NCI-H69 (cell line): ENCODE measurements around the gene GPRC5B.

Experiments
- DNase-seq: peaks from one replicate; lab custom pipeline; 2025; lab: John Stamatoyannopoulos, UW

Gene GPRC5B

GRCh38 chr16:19810817-19811731, 73.6 kb downstream of the GPRC5B start:
- DNase-seq = no peak

- DNase-seq = no peak
Observed at GRCh38 chr16:19809693-19810092, 75.0 kb downstream of the GPRC5B start.

DNA sequence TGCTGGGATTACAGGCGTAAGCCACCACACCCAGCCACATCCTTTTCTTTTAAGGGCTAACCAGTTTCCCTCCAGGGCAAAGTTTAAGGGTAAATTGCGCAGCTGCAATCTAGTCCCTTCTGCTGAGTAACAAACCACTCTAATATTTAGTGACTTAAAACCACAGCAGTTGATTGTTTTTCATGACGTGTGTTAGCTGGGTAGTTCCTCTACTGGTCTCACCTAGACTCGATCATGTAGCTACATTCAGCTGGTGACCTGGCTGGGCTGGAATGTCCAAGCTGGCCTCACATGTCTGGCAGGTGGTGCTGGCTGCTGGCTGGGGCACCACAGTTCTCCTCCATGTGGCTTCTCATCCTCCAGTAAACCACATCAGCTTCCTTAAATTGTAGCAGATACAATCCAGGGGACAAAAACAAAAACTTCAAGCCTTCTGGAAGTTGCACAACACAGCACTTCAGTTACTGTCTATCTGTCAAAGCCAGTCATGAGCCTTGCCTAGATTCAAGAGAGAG, 75.5 kb downstream of the GPRC5B start:
- no peak for DNase-seq

- no peak for DNase-seq
Observed at GRCh38 chr16:19808061-19808641, 76.5 kb downstream of the GPRC5B start.
